DMS 273 treated with DMSO at 0.1 percent for 48 hours (cell line): ENCODE data around the gene PTPRK.

Experiments
- DNase-seq: peaks from one replicate; lab custom pipeline; 2025; lab: John Stamatoyannopoulos, UW

Gene PTPRK

DNA sequence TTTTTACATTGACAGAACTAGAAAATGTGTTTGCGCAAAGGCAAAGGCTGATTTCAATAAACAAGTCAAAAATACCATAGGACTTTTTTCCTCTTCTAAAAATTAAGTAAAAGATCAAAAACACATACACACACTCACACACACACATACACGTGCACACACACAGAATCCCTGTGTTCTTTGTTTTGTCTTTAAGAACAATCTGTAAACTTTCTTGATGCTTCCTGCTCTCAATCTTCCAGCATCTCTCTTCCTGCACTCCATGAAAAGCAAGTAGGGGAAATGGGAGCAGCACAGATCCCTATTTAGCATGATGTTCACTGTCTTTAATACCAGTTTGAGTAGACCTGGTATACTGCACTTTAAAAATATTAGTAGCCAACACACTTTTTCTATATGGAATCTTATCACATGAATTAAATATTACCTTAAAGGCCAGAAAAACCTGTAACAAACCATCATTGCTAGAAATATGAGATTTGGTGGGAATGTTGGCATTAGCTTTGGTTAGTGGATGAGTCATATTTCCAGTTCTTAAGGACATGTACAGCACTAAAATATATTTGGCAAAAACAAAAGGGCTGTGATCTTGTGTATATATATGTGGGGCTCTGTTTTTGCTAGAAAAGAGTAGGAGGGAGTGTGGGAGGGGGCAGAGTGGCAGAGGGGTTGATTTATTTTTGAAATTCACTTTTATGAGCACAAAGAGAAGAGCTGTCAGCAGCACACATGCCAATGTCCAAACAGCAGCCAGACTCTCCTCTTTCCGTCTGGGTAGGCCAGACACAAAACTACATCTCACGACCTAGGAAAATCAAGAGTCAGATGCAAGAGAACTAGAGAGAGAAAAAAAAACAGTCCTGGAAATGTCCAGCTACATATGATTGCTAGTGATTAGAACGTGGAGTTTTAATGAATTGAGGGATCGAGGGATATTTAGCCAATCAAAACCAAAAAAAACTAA, 4.6 kb downstream of the PTPRK start:
- no peak for DNase-seq

DNA sequence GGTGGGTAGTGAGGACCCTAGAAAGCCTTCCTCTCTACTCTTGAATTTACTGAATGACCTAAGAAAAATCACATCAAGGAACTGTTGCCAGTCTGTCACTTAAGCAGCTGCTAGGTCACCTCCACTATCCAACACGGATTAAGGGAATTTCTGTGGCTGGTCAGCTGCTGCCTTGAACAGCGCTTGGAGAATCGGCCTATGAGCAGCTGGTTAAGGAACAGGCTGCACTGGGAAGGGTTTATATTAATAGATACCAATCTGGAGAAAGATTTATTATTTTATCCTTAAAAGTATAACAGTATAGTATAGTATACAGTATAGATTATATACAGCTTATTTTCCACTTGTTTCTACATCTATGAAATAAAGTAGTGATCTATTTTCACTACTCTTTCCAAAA, 6.5 kb downstream of the PTPRK start:
- no peak for DNase-seq

DNA sequence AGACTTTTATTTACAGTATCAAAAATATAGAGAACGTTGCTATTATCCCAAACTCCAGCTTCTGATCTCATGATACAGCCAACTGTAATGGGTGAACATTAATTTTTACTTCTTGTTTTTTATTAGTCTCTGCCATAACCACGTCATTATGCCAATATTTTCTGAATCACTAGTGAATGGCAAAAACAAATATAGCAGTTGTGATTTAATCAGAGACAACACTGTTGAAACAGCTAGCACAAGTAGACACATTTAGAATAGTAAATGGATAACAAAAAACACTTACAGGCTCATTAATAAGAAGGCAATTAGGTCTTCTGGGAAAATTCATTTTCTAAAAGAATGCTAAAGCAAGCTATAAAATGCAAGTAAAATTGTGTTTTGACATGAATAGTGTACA, 8.1 kb downstream of the PTPRK start:
- DNase-seq: no peak

DNA sequence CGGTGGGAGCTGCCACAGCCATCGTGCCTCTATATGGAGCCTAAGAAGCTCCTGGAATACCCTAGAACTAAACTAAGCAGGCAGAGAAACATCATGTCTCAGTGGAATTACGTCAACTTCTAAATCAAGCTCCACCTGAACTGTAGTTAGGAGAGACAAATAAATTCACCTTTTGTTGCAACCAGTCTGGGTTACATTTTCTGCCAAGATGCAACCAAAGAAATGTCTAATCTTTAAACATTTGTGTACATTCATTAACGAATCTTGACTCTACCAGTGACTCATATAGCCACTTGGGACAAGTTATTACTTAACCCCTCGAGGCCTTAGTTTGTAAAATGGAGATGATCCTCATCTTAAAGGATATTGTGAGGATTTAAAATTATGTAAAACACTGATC, 8.9 kb downstream of the PTPRK start:
- no peak for DNase-seq

DNA sequence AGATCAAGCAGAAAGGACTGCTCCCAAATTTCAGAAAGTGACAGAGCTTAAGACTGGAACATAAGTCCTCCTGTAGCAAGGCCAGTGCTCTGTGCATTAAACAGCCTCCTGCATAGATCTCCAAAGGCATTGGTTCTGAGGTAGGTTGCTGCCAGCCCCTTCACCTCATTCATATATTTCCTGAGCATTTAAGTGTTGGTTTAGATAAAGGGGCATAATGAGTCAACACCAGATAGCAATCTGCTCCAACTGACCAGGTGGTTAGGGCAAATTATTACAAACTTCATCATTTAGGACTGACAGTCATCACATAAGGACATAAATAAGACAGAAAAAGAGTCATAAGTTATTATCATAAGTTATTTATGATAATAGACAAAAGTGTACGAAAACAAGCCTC, 10.7 kb downstream of the PTPRK start:
- no peak for DNase-seq

DNA sequence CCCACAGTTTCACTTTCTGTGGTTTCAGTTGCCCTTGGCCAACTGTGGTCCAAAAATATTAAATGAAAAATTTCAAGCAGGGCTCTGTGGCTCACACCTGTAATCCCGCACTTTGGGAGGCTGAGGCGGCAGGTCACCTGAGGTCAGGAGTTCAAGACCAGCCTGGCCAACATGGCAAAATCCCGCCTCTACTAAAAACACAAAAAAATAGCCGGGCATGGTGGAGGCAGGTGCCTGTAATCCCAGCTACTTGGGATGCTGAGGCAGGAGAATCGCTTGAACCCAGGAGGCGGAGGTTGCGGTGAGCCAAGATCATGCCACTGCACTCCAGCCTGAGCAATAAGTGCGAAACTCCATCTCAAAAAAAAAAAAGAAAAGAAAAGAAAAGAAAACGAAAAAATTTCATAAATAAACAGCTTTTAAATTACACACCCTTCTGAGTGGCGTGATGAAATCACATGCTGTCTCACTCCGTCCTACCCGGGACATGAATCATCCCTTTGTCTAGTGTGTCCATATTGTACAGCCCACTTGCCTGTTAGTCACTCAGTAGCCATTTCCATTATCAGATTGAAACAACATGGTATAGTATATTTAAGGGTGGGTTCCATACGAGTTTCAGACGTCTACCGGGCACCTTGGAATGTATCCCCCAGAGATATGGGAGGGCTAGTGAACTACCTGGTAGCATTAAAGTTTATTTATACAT, 11.7 kb downstream of the PTPRK start:
- no peak for DNase-seq

DNA sequence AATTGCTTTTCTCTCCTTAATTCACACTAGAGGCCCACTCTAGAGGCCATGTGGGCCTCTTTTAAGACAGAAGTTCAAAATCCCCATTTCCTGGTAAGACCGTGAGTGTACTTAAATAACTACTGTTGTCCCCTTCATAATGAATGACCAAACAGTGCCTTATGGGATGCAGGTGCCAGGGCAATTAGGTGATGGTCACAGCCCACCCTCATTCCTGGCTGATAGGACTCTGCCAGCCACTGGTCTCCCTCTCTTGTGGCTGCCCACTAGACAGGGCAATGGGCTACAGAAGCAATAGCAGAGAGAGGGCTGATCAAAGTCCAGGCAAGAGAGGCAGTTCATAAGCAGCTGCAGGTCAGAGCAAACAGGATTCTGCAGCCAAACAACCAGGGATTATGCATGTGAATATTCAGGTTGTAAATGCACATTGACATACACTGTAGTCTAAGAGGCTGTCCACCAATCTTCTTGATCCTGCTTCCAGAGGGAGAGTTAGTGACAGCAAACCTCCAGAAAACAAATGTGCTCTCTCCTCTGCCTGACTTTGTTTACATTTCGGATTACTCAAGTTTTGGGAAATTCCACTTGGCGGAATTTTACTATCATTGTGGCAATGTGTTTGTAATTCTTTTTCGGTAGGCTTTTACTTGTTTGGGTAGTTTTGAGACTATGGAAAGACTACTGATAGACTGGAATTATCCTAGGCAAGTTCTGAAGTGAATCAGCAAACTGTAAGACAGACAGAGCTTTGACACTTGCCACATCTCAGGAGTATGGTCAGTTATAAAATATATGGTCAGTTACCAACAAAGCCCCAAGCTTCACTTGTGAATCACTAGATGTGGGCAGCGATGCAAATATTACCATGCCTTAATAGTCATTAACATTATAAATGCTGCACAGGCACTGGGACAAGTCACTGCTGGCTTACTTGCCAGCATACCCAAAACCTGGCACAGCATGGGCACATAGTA, 12.8 kb downstream of the PTPRK start:
- DNase-seq: no peak

DNA sequence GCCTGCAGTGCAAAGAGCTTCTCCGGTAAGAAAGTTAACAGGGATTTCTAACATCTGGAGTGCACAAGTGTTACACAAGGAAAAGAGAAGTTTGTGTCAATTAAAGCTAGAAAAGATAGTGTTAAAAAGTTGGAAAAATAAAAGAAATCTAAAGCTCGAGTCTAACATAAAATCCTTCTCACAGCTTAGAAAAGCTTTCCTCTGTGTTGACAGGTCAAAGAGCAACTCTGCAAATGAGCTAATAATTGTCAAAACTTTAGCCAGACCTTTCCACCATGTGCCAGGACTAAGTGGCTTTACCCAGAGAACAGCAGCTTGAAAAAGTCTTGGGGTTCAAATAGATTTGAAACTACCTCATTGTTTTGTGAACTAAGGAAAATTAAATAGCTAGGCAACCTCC, 14.8 kb downstream of the PTPRK start:
- no peak for DNase-seq

DNA sequence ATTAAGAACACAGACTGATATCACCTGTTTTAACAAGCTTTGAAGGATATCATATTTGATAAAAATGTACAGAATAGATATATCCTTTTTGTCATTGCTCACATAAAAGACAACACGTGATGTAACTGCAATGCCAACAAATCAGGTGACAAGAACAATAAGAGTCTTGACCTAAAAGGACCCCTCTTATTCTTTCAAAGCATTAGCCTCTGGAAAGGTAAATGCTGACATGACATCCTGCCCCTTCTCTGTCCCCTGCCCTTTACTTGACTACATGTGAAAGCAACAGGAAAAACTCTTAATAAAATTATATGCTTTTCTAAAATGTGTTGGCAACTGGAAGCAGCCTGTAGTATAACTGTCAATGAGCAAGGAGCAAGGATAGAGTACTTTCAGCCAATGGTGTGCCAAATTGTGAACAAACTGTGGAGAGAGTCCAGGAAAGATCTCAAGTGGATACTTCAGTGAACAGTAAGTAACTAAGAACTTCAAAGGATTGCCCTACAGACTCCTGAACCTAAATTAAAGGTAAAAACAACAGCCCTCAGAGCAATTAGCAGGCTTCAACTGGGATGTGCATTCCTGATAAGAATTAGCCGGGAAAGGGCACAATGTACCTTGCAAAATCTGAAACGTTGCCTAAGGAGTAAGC, 16.3 kb downstream of the PTPRK start:
- no peak for DNase-seq

DNA sequence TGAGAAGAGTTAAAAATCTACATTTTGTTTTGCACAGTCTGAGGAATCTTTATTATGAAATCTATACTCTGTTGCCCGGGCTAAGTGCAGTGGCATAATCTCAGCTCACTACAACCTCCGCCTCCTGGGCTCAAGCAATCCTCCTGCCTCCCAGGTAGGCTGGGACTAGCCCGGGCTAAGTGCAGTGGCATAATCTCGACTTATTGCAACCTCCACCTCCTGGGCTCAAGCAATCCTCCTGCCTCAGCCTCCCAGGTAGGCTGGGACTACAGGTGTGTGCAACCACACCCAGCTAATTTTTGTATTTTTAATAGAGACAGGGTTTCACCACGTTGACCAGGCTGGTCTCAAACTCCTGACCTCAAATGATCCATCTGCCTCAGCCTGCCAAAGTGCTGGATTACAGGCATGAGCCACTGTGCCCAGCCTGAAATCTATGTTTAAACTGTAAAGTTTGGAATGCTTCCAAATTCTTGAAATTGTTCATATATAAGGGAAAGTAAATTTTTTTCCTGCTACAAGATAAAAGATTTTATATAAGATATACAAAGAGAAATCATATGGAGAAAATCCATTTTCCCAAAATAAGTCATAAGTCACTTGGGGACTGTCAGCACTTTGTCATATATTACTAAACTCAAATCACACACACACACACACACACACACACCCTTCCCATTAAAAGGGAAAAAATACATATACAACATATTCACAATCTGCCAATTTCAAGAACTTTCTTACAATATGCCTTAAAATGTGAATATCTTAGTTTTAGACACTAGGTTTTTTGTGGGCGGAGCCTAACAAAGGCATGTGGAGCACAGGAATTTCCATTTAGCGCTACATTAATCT, 19.4 kb downstream of the PTPRK start:
- no peak for DNase-seq

DNA sequence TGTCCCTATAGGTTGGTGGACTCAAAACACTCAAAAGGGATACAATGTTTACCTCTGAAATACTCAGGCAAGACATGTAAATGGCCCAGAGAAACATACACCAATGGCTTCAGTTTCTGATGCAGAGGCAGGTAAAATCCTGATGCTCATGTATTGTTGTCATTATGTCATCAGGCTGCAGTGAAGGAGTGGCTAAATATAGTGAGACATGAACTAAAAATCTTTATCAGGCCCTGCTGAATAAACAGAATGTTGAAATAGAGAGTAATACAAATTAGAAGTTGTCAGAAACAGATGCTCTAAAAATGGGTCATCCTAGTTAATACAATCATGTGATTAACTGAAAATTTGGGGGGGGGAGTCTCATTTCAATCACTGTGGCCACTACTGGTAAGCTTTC, 20.4 kb downstream of the PTPRK start:
- no peak for DNase-seq

DNA sequence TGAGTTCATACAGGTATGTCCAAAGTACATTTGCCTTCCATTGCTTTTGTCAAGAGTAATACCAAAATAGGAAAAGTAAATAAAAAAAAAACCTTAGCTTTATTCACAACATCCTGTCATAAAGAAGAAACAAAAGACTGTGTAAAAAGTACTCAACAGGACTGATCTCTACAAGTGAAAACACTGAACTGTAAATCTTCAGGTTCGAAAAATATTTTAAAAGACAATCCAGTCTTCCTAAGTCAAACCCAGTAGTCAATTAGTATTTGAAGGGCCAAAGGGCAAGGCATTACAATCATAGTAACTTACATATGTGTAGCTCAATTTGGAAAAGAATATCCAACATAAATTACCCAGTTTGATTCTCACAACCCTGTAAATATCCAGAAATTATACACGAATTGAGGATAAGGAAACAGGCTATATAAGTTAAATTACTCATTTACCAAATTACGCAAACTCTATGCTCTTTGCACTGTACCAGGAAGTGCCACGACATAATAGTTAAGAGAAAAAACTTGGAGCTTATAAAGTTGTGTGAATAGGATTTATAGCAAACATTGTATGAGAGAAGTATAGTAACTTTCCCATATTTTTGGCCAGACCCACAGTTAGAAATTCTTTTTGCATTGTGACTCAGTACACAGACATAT, 21.2 kb downstream of the PTPRK start:
- DNase-seq: no peak

DNA sequence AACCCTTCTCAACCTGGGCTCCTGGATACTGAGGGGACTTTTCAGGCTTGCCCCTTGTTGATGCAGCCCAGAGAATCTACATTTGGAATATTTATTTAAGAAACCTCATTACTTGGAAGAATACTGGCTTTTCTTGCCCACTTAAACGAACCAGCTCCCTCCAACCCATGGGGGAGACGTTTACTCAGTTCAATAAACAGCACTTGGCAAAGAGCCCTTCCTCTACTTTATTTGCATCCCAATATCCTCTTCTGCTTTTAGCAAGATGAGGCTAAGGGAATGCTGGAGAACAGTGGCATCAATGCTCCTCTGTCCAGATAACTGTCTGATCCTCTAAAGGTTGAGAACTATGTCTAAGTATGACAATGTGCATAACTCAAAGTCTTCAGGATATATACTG, 22.2 kb downstream of the PTPRK start:
- DNase-seq: no peak

DNA sequence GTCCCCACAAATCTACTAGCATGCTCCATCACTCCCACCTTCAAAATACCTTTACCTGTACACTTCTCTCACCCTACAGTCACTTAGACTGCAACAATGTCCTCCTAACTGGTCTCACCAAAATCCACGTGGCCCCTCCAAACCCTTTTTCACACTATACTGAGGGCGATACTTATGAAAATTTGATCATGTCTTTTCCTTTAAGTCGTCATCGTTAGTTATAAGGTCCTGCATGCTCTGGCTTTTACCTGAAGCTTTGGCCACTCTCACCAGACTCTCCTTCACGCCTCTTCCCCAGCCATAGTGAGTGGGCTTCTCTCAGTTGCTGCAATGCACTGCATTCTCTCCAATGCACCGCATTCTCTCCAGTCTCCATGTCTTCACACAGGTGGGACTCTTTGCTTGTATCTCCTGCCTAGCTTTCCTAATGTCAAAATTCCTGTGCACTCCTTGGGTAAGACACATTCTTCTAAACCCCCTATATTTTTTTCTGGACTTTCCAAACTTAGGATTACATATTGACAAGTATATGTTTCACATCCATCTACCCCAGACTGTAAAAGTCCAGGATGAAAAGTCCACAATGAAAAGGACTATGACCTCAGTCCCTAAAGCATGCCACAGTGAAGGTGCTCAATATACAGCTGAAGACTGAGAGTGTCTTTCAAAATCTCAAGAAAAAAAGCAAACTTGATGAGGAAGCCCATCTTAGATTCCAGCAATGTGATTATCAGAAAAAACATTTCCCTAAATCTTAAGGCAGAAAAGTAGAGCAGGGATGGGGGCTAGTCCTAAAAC, 24.7 kb downstream of the PTPRK start:
- no peak for DNase-seq

DNA sequence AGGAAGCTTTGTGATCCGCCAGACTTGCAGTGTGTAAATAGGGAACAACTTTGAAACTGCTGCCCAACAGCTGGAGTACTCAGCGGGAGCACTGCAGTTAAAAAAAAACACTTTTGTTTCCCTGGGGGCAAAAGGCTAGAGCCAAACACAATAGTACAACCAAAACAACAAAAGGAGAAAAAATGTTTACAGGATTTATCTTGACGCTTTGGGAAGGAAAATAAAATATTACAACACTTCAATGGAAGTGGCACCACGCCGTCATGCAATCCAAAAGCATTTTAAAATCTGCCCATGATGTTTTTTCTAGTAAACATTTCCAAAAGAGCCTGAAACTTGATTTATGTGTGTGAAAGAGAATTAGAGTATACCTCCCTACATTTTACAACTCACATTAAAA, 26.0 kb downstream of the PTPRK start:
- no peak for DNase-seq

DNA sequence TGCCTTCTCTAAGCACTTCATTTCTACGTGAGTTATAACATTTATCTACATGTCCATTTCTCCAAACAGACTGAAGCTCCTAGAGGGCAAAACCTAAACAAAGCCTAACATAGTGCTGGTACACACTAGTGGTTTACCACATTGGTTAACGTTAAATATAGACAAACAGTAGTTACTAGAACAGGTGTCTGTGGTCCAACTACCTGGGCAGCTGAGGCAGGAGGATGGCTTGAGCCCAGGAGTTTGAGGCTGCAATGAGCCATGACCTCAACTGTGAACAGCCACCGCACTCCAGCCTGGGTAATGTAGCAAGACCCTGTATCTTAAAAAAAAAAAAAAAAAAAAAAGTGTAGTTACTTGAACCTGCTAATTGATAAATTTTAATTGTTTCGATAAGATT, 26.5 kb downstream of the PTPRK start:
- no peak for DNase-seq

DNA sequence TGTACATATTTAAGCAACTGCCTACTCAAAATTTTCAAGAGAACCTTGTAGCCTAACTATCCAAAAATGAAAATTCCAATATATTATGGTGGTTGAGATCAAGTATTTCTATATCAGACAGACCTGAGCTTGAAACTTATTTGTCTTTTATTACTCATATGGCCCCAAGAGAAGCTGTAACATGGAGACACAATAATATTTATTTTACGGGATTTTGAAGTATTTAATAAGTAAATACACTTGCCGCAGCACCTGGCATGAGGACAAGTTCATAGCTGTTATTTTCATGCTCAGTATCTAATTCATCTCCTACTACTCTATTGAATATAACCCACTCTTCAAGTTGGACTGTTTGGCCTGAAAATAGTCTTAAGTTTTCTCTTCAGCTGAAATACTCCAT, 28.0 kb downstream of the PTPRK start:
- no peak for DNase-seq

DNA sequence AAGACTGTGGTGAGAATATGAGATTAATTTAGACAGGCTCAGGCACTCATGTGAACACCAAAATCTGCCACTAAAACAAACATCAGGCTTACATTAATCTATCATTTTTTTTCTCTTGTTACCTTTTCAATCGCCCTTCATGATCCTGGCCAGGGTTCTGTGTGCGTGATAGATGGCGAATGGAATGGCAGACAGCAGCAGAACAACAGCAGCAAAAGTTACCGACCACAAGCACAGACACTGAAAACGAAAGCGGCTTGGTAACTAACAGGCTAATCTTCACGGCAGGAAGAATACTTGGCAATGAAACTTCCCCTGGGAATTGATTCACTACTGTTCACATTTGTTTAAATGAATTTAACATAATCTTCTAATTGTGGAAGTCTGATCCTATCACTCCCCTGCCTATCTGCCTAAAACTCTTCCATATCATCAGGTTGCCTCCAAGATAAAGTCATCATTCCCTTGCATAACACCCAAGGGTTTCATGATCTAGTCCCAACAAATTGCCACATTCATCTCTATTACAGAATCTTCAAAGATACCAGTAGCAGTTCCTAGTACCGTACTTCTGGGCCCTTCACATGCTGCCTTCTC, 28.7 kb downstream of the PTPRK start:
- DNase-seq: no peak

DNA sequence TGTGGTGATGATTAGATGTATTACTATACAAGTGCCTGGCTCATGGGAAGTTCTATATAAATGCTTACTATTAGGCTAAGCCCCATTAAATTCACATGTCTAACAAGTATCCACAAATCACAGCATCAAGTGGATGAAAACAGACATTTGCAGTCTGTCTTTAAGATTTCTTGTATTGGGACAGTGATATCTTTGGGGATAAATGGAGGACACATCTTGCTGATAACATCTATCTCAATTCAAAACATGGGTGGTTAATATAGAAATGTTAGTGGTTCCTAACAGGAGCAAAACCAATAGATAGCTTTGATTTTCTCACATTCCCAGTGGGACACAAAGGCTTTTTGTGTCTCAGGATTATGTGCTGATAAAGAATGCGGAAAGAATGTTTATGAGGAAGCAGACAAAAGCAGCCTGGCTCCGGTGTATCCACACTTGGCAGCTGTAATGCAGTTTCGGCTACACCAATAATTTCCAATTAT, 29.3 kb downstream of the PTPRK start:
- DNase-seq: no peak
